HepG2 (cell line): ENCODE data around the gene ABHD6. TPM values are rescaled to one million over a fixed set of nuclear protein-coding genes. Genes with fewer than 3 reads are reported as not detected.

Experiments used
- ATAC-seq: fragments of 200-7000 bp; cut with Tn5 transposase; 3 replicates; pipeline ENCODE4 v1.9.1; 2020; ENCODE audit warnings: mild to moderate bottlenecking, moderate library complexity
- BruUV-seq: library from RNA; stranded (reverse); fragments of 400-500 nt; replicated peaks from 2 replicates; lab custom pipeline; 2021; lab: Mats Ljungman, UMichigan
- CTCF ChIA-PET: fragments of 300-600 bp; formaldehyde crosslinking; extraction: SDS; loops from one replicate; lab custom pipeline; 2021; ENCODE audit warnings: low total read pairs, inconsistent platforms, low intra/inter-chr PET ratio; lab: Yijun Ruan, JAX
- POLR2A ChIA-PET: fragments of 350-600 bp; sonication (Branson Sonifier 250); formaldehyde crosslinking; loops from one replicate; lab custom pipeline; 2020; ENCODE audit warnings: antibody characterized with exemption, inconsistent platforms; lab: Yijun Ruan, JAX
- DNase-seq: peaks from one replicate; pipeline ENCODE4 v3.0.0-alpha.2; 2015; ENCODE audit warnings: low spot score
- FAIRE-seq: peaks from 3 replicates; lab custom pipeline; 2011; peaks lifted over from hg19 to GRCh38; lab: Jason Lieb, UNC
- H2AFZ ChIP-seq: one replicate; pipeline ENCODE4 v1.6.1; 2011; ENCODE audit warnings: low read length, inconsistent platforms
- H3K27ac ChIP-seq: fragments of 300-600 bp; 3 replicates; pipeline ENCODE4 v1.8.0; 2011; ENCODE audit warnings: mixed run types, mild to moderate bottlenecking, mixed read lengths, low read length, inconsistent platforms; ENCODE audit not compliant: insufficient read depth; ENCODE audit errors: extremely low read length
- H3K27me3 ChIP-seq, 2 experiments: fragments of 200-600 bp in 1 of 2; 2 replicates in 1 of 2; 3 replicates in 1 of 2; pipeline versions ENCODE4 v1.6.0 to v1.8.0; 2011; ENCODE audit warnings: low read length in 2 of 2, mild to moderate bottlenecking in 2 of 2, moderate library complexity in 2 of 2, inconsistent platforms in 1 of 2; ENCODE audit not compliant: insufficient read depth in 2 of 2, control insufficient read depth in 1 of 2
- H3K36me3 ChIP-seq, 2 experiments: fragments of 200-600 bp in 1 of 2; replicated peaks in 1 of 2; 2 replicates in 1 of 2; 3 replicates in 1 of 2; pipeline versions ENCODE4 v1.5.1 to v1.8.0; 2011; ENCODE audit warnings: low read length in 2 of 2, inconsistent platforms in 1 of 2; ENCODE audit not compliant: insufficient read depth in 2 of 2, control insufficient read depth in 1 of 2
- H3K4me1 ChIP-seq: 2 replicates; pipeline ENCODE4 v1.5.1; 2012; ENCODE audit warnings: low read length, inconsistent platforms; ENCODE audit not compliant: insufficient read depth
- H3K4me2 ChIP-seq: 2 replicates; pipeline ENCODE4 v1.6.0; 2011; ENCODE audit warnings: low read depth, low read length, inconsistent platforms
- H3K4me3 ChIP-seq, 3 experiments: fragments of 200-600 bp in 1 of 3; sonication (generic), shearing (Covaris generic) in 1 of 3; replicated peaks in 1 of 3; 2 replicates each; pipeline ENCODE4 v1.5.1; 2011 to 2016; ENCODE audit warnings: low read length in 3 of 3, inconsistent platforms in 2 of 3, low read depth in 2 of 3, mild to moderate bottlenecking in 2 of 3, control low read depth in 1 of 3, mixed read lengths in 1 of 3; ENCODE audit not compliant: insufficient read depth in 1 of 3
- H3K79me2 ChIP-seq: one replicate; pipeline ENCODE4 v1.6.1; 2011; ENCODE audit warnings: low read length, inconsistent platforms; ENCODE audit not compliant: insufficient read depth
- H3K9ac ChIP-seq: 2 replicates; pipeline ENCODE4 v1.6.0; 2011; ENCODE audit warnings: mild to moderate bottlenecking, low read depth, low read length, inconsistent platforms; ENCODE audit not compliant: insufficient read depth
- H3K9me3 ChIP-seq: 2 replicates; pipeline ENCODE4 v1.5.1; 2012; ENCODE audit warnings: mild to moderate bottlenecking, low read length
- H4K20me1 ChIP-seq: 2 replicates; pipeline ENCODE4 v1.6.0; 2011; ENCODE audit warnings: inconsistent platforms, mild to moderate bottlenecking, low read length, moderate library complexity; ENCODE audit not compliant: insufficient read depth
- EED ChIP-seq: sonication (generic); formaldehyde crosslinking; IDR thresholded peaks from 2 replicates; pipeline ENCODE4 v1.5.0; 2020; ENCODE audit warnings: mild to moderate bottlenecking, missing genetic modification reagents
- NFIB ChIP-seq: sonication (generic); formaldehyde crosslinking; IDR thresholded peaks from 2 replicates; pipeline ENCODE4 v1.9.0; 2021; ENCODE audit warnings: missing genetic modification reagents, mild to moderate bottlenecking, borderline replicate concordance
- PHF5A ChIP-seq: IDR thresholded peaks from one replicate; pipeline ENCODE4 v1.6.1; 2018; ENCODE audit warnings: low read depth, missing genetic modification reagents; ENCODE audit not compliant: unreplicated experiment
- ZNF224 ChIP-seq: sonication (generic); formaldehyde crosslinking; IDR thresholded peaks from 2 replicates; pipeline ENCODE4 v1.5.0; 2020; ENCODE audit warnings: mild to moderate bottlenecking, missing genetic modification reagents
- ZNF225 ChIP-seq: sonication (generic); formaldehyde crosslinking; IDR thresholded peaks from 2 replicates; pipeline ENCODE4 v1.4.0; 2020; ENCODE audit warnings: mild to moderate bottlenecking, missing genetic modification reagents
- ZNF329 ChIP-seq: sonication (generic); formaldehyde crosslinking; IDR thresholded peaks from 2 replicates; pipeline ENCODE4 v1.9.0; 2021; ENCODE audit warnings: low read depth, mild to moderate bottlenecking, missing genetic modification reagents
- ZNF441 ChIP-seq: sonication (generic); formaldehyde crosslinking; IDR thresholded peaks from 2 replicates; pipeline ENCODE4 v1.7.0; 2021; ENCODE audit warnings: missing genetic modification reagents, borderline replicate concordance
- ZNF570 ChIP-seq: sonication (generic); formaldehyde crosslinking; IDR thresholded peaks from 2 replicates; pipeline ENCODE4 v1.4.0; 2020; ENCODE audit warnings: mild to moderate bottlenecking, missing genetic modification reagents, borderline replicate concordance
- ZNF629 ChIP-seq: sonication (generic); formaldehyde crosslinking; conservative IDR thresholded peaks from 2 replicates; pipeline ENCODE4 v1.5.0; 2020; ENCODE audit warnings: missing genetic modification reagents
- ZNF761 ChIP-seq: sonication (generic); formaldehyde crosslinking; conservative IDR thresholded peaks from 2 replicates; pipeline ENCODE4 v1.4.0; 2020; ENCODE audit warnings: mild to moderate bottlenecking, missing genetic modification reagents
- ZSCAN12 ChIP-seq: sonication (generic); formaldehyde crosslinking; IDR thresholded peaks from 2 replicates; pipeline ENCODE4 v1.9.0; 2021; ENCODE audit warnings: mild to moderate bottlenecking, missing genetic modification reagents
- WGBS: methylation state at CpG from one replicate; pipeline ENCODE4 v1.1.6; 2017; ENCODE audit warnings: low lambda C conversion rate; 5-methylcytosine and 5-hydroxymethylcytosine counted together
- in situ Hi-C: cut with HindIII; loops from 2 replicates; pipeline ENCODE4 v1.10.0; 2017; ENCODE audit warnings: low pct_unique_long_range_greater_than_20kb; ENCODE audit not compliant: extremely low pct_ligation_motif_present
- intact Hi-C: fragments of 100-400 bp; cut with micrococcal nuclease; formaldehyde crosslinking; loops from one replicate; pipeline ENCODE4 v1.10.0; 2022; ENCODE audit not compliant: unreplicated experiment
- polyA plus RNA-seq, 8 experiments: library from polyadenylated mRNA; depleted of rRNA in 3 of 8; stranded (reverse) in 7 of 8; unstranded in 1 of 8; fragments of >200 nt; fragmentation: Illumina TruSeq in 4 of 8; extraction: Trizol in 4 of 8; gene quantifications; 2 replicates each; pipeline versions ENCODE4 v1.2.1 to v1.2.3, GENCODE V29; 2011 to 2016; ENCODE audit warnings: low read depth in 4 of 8, missing spikeins in 1 of 8, mixed read lengths in 1 of 8; ENCODE audit not compliant: insufficient read depth in 1 of 8
- total RNA-seq, 5 experiments: library from RNA; depleted of rRNA; stranded (reverse); fragments of >200 nt; fragmentation: Illumina TruSeq; extraction: Trizol; gene quantifications; 2 replicates each; pipeline ENCODE4 v1.2.3, GENCODE V29; 2016; ENCODE audit warnings: low read depth in 1 of 5
- TF ChIP-seq, protein P1 (sequence below): sonication (generic); formaldehyde crosslinking; IDR thresholded peaks from 2 replicates; pipeline ENCODE4 v1.4.0; 2020; ENCODE audit warnings: missing genetic modification reagents, mild to moderate bottlenecking, borderline replicate concordance
- TF ChIP-seq, protein P2 (sequence below): sonication (generic); formaldehyde crosslinking; IDR thresholded peaks from 2 replicates; pipeline ENCODE4 v1.8.0; 2022; ENCODE audit warnings: mild to moderate bottlenecking, missing genetic modification reagents, moderate library complexity
- TF ChIP-seq, protein P3 (sequence below): IDR thresholded peaks from 2 replicates; pipeline ENCODE4 v1.6.1; 2016

The ABHD6 gene
- total and polyA plus RNA-seq, 2 of the 13 experiments (the other 11 are each of a cell fraction or from before 2014, with no cell fraction given), result 9.0 to 17.2 TPM

DNA sequence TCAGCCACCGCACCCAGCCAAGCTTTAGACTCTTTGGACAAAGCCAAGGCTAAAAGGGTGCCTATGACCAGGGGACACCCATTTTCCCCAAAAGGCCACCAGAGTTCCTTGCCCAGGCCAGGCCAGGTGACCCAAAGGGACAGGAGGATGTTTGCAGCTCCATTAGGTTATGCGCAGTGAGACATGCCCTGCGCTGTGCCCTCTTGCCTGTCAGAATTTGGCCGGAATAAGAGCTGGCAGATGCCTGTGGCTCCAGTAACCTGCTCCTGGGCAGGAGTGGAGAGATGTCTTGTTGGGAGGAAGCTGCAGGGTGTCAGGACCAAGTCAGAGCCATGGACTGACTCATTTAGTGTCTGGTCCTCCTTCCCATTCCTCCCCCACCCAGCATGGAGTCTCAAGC lies 47.3 kb upstream of the ABHD6 start (continued):
- TF ChIP-seq, protein P1, sequence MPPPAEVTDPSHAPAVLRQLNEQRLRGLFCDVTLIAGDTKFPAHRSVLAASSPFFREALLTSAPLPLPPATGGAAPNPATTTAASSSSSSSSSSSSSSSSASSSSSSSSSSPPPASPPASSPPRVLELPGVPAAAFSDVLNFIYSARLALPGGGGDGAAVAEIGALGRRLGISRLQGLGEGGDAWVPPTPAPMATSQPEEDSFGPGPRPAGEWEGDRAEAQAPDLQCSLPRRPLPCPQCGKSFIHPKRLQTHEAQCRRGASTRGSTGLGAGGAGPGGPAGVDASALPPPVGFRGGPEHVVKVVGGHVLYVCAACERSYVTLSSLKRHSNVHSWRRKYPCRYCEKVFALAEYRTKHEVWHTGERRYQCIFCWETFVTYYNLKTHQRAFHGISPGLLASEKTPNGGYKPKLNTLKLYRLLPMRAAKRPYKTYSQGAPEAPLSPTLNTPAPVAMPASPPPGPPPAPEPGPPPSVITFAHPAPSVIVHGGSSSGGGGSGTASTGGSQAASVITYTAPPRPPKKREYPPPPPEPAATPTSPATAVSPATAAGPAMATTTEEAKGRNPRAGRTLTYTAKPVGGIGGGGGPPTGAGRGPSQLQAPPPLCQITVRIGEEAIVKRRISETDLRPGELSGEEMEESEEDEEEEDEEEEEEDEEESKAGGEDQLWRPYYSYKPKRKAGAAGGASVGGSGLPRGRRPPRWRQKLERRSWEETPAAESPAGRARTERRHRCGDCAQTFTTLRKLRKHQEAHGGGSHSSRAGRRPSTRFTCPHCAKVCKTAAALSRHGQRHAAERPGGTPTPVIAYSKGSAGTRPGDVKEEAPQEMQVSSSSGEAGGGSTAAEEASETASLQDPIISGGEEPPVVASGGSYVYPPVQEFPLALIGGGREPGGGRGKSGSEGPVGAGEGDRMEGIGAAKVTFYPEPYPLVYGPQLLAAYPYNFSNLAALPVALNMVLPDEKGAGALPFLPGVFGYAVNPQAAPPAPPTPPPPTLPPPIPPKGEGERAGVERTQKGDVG (CRISPR knock-in tag), result 0 out of 2 replicates have a peak, but pooled peaks have one; percentile 55
- TF ChIP-seq NFIB (CRISPR knock-in tag), result no peak
- TF ChIP-seq, all 625 proteins: peak for 4

DNA sequence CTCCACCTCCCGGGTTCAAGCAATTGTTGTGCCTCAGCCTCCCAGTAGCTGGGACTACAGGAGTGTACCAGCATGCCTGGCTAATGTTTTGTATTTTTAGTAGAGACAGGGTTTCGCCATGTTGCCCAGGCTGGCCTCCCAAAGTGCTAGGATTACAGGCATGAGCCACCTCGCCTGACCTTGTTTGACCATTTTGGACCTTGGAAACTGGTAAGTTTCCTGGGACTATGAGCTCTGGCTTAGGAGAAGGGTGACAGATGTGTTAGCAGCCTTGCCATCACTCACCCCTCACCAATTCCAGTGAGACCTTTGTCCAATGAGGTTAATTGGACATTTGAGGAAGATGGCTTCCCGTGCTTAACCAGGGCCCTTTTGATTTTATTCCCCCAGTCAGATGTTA lies 46.7 kb upstream of the ABHD6 start:
- intact Hi-C loops, result no loop called here
- Histone ChIP-seq H3K27ac (peak overlapping the region; percentile 84), H3K4me2 (peak overlapping the region; percentile 51), H3K4me1 (peaks cover 89% of the 10 kb centered on the region), H3K36me3 (no peaks in the 10 kb centered on the region), H4K20me1 (no peaks in the 10 kb centered on the region), H2AFZ (no peak overlapping the region), H3K9me3 (no peaks in the 10 kb centered on the region), H3K27me3 (no peaks in the 10 kb centered on the region), H3K79me2 (no peaks in the 10 kb centered on the region), H3K4me3 (no peak overlapping the region), H3K9ac (no peak overlapping the region)
- in situ Hi-C loops, result no loop called here
- peak; percentile 5; the same call in 2 of the 3 replicates for ATAC-seq
- ChIA-PET CTCF (no interaction called here), POLR2A (interaction anchor here (0.9 to 3.9 kb wide), 4 partner anchors 11 to 115 kb away, joined by 3 to 15 read pairs (median 4); partner anchors contain the start of genes HTD2 and RPP14)
- peak; percentile 60 for DNase-seq
- BruUV-seq, result no TSS peak
- FAIRE-seq, result no peak
- 24% methylated on average over 4 of the region's 4 CpGs for WGBS
- TF ChIP-seq ZNF570, result no peak
- TF ChIP-seq ZNF761 (CRISPR knock-in tag), result no peak
- no peak for TF ChIP-seq ZNF225 (CRISPR knock-in tag)
- peak; percentile 27; the same call in 1 of the 2 replicates for TF ChIP-seq ZNF629
- TF ChIP-seq PHF5A (CRISPR knock-in tag), result no peak
- no peak for TF ChIP-seq ZNF329 (CRISPR knock-in tag)
- TF ChIP-seq ZNF441 (CRISPR knock-in tag), result no peak
- no peak for TF ChIP-seq ZNF224 (CRISPR knock-in tag)
- no peak for TF ChIP-seq EED (CRISPR knock-in tag)
- TF ChIP-seq, protein P2, sequence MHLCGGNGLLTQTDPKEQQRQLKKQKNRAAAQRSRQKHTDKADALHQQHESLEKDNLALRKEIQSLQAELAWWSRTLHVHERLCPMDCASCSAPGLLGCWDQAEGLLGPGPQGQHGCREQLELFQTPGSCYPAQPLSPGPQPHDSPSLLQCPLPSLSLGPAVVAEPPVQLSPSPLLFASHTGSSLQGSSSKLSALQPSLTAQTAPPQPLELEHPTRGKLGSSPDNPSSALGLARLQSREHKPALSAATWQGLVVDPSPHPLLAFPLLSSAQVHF (CRISPR knock-in tag), result no peak
- TF ChIP-seq, protein P3, sequence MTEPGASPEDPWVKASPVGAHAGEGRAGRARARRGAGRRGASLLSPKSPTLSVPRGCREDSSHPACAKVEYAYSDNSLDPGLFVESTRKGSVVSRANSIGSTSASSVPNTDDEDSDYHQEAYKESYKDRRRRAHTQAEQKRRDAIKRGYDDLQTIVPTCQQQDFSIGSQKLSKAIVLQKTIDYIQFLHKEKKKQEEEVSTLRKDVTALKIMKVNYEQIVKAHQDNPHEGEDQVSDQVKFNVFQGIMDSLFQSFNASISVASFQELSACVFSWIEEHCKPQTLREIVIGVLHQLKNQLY (CRISPR knock-in tag), result no peak
- TF ChIP-seq ZSCAN12 (CRISPR knock-in tag), result no peak
